ENCODE data around the gene CMTM3. TPM values are rescaled to one million over a fixed set of nuclear protein-coding genes. Genes with fewer than 3 reads are reported as not detected.
"Not testable (repeated sequence)": the region's sequence is repeated elsewhere in the genome, so short reads cannot be mapped to it uniquely, and the experiment has no call there.

Gene CMTM3
- total RNA-seq, 1 donor from 2014 or later: 268 TPM

- Mint-ChIP-seq H3K4me1 (ENCODE audit: unreplicated experiment) (no peaks in the 10 kb centered on the region), H3K27ac (ENCODE audit: unreplicated experiment) (no peak overlapping the region), H3K36me3 (ENCODE audit: low read depth, unreplicated experiment) (no peaks in the 10 kb centered on the region), H3K9me3 (ENCODE audit: unreplicated experiment) (no peaks in the 10 kb centered on the region), H3K4me3 (ENCODE audit: unreplicated experiment) (no peak overlapping the region), H3K27me3 (ENCODE audit: unreplicated experiment) (peaks cover 2% of the 10 kb centered on the region)
- DNase-seq (ENCODE audit: low spot score): no peak
- no peak for TF ChIP-seq CTCF (IDR thresholded peaks at IDR 0.05; ENCODE audit: unreplicated experiment)
These were observed 19.3 kb downstream of the CMTM3 start for GRCh38 chr16:66623755-66624154.

- not testable (repeated sequence) for H3K9me3 Mint-ChIP-seq (ENCODE audit: unreplicated experiment); H3K36me3 Mint-ChIP-seq (ENCODE audit: low read depth, unreplicated experiment); H3K4me3 Mint-ChIP-seq (ENCODE audit: unreplicated experiment); DNase-seq (ENCODE audit: low spot score); H3K4me1 Mint-ChIP-seq (ENCODE audit: unreplicated experiment); H3K27ac Mint-ChIP-seq (ENCODE audit: unreplicated experiment); H3K27me3 Mint-ChIP-seq (ENCODE audit: unreplicated experiment)
These were observed 23.3 kb downstream of the CMTM3 start for GRCh38 chr16:66627611-66628378.

- no peaks in the 10 kb centered on the region for H3K9me3 Mint-ChIP-seq (ENCODE audit: unreplicated experiment)
- H3K27ac Mint-ChIP-seq (ENCODE audit: unreplicated experiment): no peak overlapping the region
- no peak overlapping the region for H3K4me3 Mint-ChIP-seq (ENCODE audit: unreplicated experiment)
- TF ChIP-seq CTCF (IDR thresholded peaks at IDR 0.05; ENCODE audit: unreplicated experiment): no peak
- H3K36me3 Mint-ChIP-seq (ENCODE audit: low read depth, unreplicated experiment): no peaks in the 10 kb centered on the region
- peaks cover 2% of the 10 kb centered on the region for H3K27me3 Mint-ChIP-seq (ENCODE audit: unreplicated experiment)
- DNase-seq (ENCODE audit: low spot score): no peak
- H3K4me1 Mint-ChIP-seq (ENCODE audit: unreplicated experiment): no peaks in the 10 kb centered on the region
These were observed 25.4 kb downstream of the CMTM3 start for GRCh38 chr16:66629856-66630255.

- H3K9me3 Mint-ChIP-seq (ENCODE audit: unreplicated experiment); H3K4me3 Mint-ChIP-seq (ENCODE audit: unreplicated experiment); H3K4me1 Mint-ChIP-seq (ENCODE audit: unreplicated experiment); H3K27ac Mint-ChIP-seq (ENCODE audit: unreplicated experiment); H3K27me3 Mint-ChIP-seq (ENCODE audit: unreplicated experiment); DNase-seq (ENCODE audit: low spot score); H3K36me3 Mint-ChIP-seq (ENCODE audit: low read depth, unreplicated experiment): not testable (repeated sequence)
These were observed 26.2 kb downstream of the CMTM3 start for GRCh38 chr16:66630561-66631260.

- not testable (repeated sequence) for DNase-seq (ENCODE audit: low spot score); H3K36me3 Mint-ChIP-seq (ENCODE audit: low read depth, unreplicated experiment); H3K27ac Mint-ChIP-seq (ENCODE audit: unreplicated experiment); H3K9me3 Mint-ChIP-seq (ENCODE audit: unreplicated experiment); H3K27me3 Mint-ChIP-seq (ENCODE audit: unreplicated experiment); H3K4me1 Mint-ChIP-seq (ENCODE audit: unreplicated experiment); H3K4me3 Mint-ChIP-seq (ENCODE audit: unreplicated experiment)
These were observed 27.1 kb downstream of the CMTM3 start for GRCh38 chr16:66631558-66631957.

- H3K4me3 Mint-ChIP-seq (ENCODE audit: unreplicated experiment): no peak overlapping the region
- no peaks in the 10 kb centered on the region for H3K9me3 Mint-ChIP-seq (ENCODE audit: unreplicated experiment)
- no peaks in the 10 kb centered on the region for H3K4me1 Mint-ChIP-seq (ENCODE audit: unreplicated experiment)
- H3K27me3 Mint-ChIP-seq (ENCODE audit: unreplicated experiment): peaks cover 3% of the 10 kb centered on the region
- H3K36me3 Mint-ChIP-seq (ENCODE audit: low read depth, unreplicated experiment): no peaks in the 10 kb centered on the region
- no peak overlapping the region for H3K27ac Mint-ChIP-seq (ENCODE audit: unreplicated experiment)
- no peak for TF ChIP-seq CTCF (IDR thresholded peaks at IDR 0.05; ENCODE audit: unreplicated experiment)
- DNase-seq (ENCODE audit: low spot score): no peak
These were observed 30.2 kb downstream of the CMTM3 start for GRCh38 chr16:66634527-66635196.

All from endothelial cell (in vitro differentiated cells).